Calu3 (cell line): ENCODE data around the gene BLTP2. TPM values are rescaled to one million over a fixed set of nuclear protein-coding genes. Genes with fewer than 3 reads are reported as not detected.
A peak's percentile ranks its signal among the peaks of the same experiment; 100 is the strongest.

Experiments
- Bru-seq: library from RNA; stranded (reverse); fragments of 400-500 nt; gene quantifications from one replicate; lab custom pipeline; 2021; lab: Mats Ljungman, UMichigan
- BruChase-seq, 2 experiments: library from RNA; stranded (reverse); fragments of 400-500 nt; gene quantifications; one replicate each; lab custom pipeline; 2021; lab: Mats Ljungman, UMichigan
- BruUV-seq: library from RNA; stranded (reverse); fragments of 400-500 nt; replicated peaks from 2 replicates; lab custom pipeline; 2021; lab: Mats Ljungman, UMichigan
- CTCF ChIA-PET: fragments of 300-600 bp; sonication (Branson Sonifier 250); formaldehyde crosslinking; loops from one replicate; lab custom pipeline; 2022; ENCODE audit warnings: antibody characterized with exemption; lab: Charles Lee
- DNase-seq: peaks from one replicate; pipeline ENCODE4 v3.0.0; 2022
- H3K27ac Mint-ChIP-seq: one replicate; pipeline ENCODE4 v1.8.0; 2022; ENCODE audit warnings: mixed read lengths; ENCODE audit not compliant: unreplicated experiment
- H3K27me3 Mint-ChIP-seq: one replicate; pipeline ENCODE4 v1.8.0; 2022; ENCODE audit warnings: mixed read lengths; ENCODE audit not compliant: unreplicated experiment
- H3K36me3 Mint-ChIP-seq: one replicate; pipeline ENCODE4 v1.8.0; 2022; ENCODE audit warnings: mild to moderate bottlenecking, moderate library complexity, mixed read lengths; ENCODE audit not compliant: insufficient read depth, unreplicated experiment
- H3K4me1 Mint-ChIP-seq: one replicate; pipeline ENCODE4 v1.8.0; 2022; ENCODE audit warnings: mild to moderate bottlenecking, low read depth, mixed read lengths; ENCODE audit not compliant: unreplicated experiment
- H3K4me3 Mint-ChIP-seq: one replicate; pipeline ENCODE4 v1.8.0; 2022; ENCODE audit warnings: mild to moderate bottlenecking, low read depth, moderate library complexity, mixed read lengths; ENCODE audit not compliant: unreplicated experiment
- H3K9me3 Mint-ChIP-seq: one replicate; pipeline ENCODE4 v1.8.0; 2022; ENCODE audit warnings: low read depth, mixed read lengths; ENCODE audit not compliant: unreplicated experiment
- intact Hi-C: fragments of 100-400 bp; cut with micrococcal nuclease; formaldehyde crosslinking; loops from one replicate; pipeline ENCODE4 v1.10.0; 2022; ENCODE audit not compliant: unreplicated experiment
- long read RNA-seq: library from polyadenylated mRNA; stranded (forward); transcript quantifications from one replicate; pipeline ENCODE4 v2.0.0, GENCODE V29; 2022
- total RNA-seq: library from RNA; stranded (reverse); gene quantifications from 2 replicates; pipeline ENCODE4 v1.2.3, GENCODE V29; 2022
- TF ChIP-seq, protein P1 (sequence below): fragments of 200-600 bp; IDR thresholded peaks from one replicate; pipeline ENCODE4 v1.8.0; 2022; ENCODE audit warnings: antibody characterized with exemption; ENCODE audit not compliant: unreplicated experiment

The BLTP2 gene
- total RNA-seq (158 and 160 TPM in 2 replicates), Bru-seq, nascent RNA (percentile 82 among the genes with signal in this experiment), BruChase-seq, experiment 1, labeled RNA remaining after a 6-hour chase (percentile 95 among the genes with signal in this experiment), BruChase-seq, experiment 2, labeled RNA remaining after a 2-hour chase (percentile 93 among the genes with signal in this experiment)
- long read RNA-seq, full-length matches to known transcripts = 6 of 15 reads
- long read RNA-seq, partial matches to known transcripts = 1 of 15 reads
- long read RNA-seq, other reads (novel, unspliced or antisense) = 8 of 15 reads

DNA sequence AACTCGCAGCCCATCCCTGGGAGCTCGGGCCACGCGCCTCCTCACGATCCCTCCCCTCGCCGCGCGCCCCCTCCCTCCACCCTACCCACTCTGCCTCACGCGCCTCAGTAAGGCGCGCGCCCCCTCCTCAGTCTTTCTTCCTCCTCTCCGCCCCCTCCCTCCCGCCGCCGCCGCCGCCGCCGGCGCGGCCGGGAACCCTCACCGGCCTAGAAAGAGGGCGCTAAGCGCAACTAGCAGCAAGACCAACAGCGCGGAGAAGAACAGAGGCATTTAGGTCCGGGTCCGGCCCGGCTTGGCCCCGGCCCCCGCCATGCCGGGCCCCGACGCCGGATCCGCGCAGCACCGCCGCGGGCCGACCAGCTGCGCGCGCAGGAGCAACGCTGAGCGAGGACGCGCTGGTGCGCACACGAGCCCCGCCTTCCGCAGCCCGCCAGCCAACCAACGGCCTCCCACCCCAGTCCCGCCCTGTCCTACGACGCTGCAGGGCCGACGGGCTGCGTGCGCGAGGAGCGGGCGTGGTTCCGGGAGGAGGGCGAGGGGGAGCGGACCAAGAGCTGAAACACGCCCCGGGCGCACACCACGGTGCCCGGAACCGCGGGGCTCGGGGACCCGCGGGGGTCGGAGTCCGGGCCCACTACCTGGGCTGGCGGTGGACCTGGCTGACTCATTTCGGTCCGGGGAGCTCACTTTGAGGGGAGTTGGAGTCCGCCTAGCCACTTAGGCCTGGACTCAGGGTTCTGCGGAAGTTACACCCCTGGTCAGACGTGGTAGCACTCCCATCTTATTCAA is at the start of gene BLTP2:
Gene BLTP2, minus strand, starts transcription at position 372 of the 789 bp plus-strand sequence. Its CDS starts 102 bp downstream, at position 270.
- peak; percentile 95 for DNase-seq
- CTCF ChIA-PET = interaction anchor here (0.5 to 2.0 kb wide), 9 partner anchors 10 to 653 kb away, joined by 3 to 6 read pairs (median 4); partner anchors contain the start of genes RPL23A, SDF2 and SUPT6H
- Mint-ChIP-seq H3K4me3 (peak within 1 kb of the TSS; percentile 97), H3K36me3 (peaks cover 72% of the 10 kb centered on the region), H3K9me3 (no peaks in the 10 kb centered on the region), H3K4me1 (peaks cover 38% of the 10 kb centered on the region), H3K27ac (peak within 1 kb of the TSS; percentile 93), H3K27me3 (no peaks in the 10 kb centered on the region)
- TF ChIP-seq, protein P1, sequence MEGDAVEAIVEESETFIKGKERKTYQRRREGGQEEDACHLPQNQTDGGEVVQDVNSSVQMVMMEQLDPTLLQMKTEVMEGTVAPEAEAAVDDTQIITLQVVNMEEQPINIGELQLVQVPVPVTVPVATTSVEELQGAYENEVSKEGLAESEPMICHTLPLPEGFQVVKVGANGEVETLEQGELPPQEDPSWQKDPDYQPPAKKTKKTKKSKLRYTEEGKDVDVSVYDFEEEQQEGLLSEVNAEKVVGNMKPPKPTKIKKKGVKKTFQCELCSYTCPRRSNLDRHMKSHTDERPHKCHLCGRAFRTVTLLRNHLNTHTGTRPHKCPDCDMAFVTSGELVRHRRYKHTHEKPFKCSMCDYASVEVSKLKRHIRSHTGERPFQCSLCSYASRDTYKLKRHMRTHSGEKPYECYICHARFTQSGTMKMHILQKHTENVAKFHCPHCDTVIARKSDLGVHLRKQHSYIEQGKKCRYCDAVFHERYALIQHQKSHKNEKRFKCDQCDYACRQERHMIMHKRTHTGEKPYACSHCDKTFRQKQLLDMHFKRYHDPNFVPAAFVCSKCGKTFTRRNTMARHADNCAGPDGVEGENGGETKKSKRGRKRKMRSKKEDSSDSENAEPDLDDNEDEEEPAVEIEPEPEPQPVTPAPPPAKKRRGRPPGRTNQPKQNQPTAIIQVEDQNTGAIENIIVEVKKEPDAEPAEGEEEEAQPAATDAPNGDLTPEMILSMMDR = no peak
- no TSS peak for BruUV-seq
- intact Hi-C loops = loop anchor here (10.0 kb wide), 1 partner anchor 50 kb away; no protein-coding TSS in a partner anchor

DNA sequence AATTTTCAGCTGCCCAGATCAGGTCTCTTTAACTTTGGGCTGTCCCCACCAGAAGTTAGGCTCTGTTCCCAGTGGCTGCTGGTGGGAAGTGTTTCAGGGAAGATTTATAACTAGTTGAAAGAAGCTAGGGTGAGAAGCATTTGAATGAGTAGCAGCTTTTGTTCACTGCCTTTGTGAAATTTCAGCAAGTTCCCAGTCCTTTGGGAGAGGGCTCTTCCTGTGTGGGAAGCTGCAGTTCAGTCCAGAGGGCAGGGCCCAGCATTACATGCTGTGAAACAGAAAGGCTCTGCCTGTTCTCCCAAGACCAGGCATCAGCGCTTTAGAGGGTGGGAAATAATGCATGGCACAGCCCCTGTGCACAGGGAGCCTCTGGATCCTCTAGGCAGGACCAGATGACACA is 48.9 kb upstream of the BLTP2 start:
- Mint-ChIP-seq H3K4me3 (no peak overlapping the region), H3K27ac (no peak overlapping the region), H3K4me1 (peaks cover 15% of the 10 kb centered on the region), H3K27me3 (no peaks in the 10 kb centered on the region), H3K36me3 (peaks cover 96% of the 10 kb centered on the region), H3K9me3 (no peaks in the 10 kb centered on the region)
- intact Hi-C loops = loop anchor here (10.0 kb wide), 1 partner anchor 49 kb away; the partner anchor contains the start of gene BLTP2
- CTCF ChIA-PET = no interaction called here
- no TSS peak for BruUV-seq
- TF ChIP-seq, protein P1 = no peak
- DNase-seq = no peak

DNA sequence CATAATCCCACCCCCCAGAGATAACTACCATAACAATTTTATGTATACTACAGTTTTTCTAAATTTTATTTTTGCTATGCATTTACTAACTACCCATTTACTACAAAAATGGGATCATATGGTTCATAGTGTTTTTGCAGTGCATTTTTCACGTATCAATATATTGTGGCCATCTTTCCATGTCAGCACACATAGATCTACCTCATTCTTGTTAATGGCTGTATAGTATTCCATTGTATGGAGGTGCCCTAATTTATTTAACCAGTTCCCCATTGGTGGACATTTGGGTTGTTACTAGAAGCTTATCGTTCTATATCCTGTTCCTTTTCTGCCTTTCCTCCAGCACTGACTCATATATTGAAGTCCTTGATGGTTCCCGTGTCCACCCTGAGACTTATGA is 44.1 kb upstream of the BLTP2 start:
- no peaks in the 10 kb centered on the region for H3K9me3 Mint-ChIP-seq
- no peaks in the 10 kb centered on the region for H3K4me1 Mint-ChIP-seq
- intact Hi-C loops = no loop called here
- H3K4me3 Mint-ChIP-seq = no peak overlapping the region
- TF ChIP-seq, protein P1 = no peak
- H3K27ac Mint-ChIP-seq = no peak overlapping the region
- H3K27me3 Mint-ChIP-seq = no peaks in the 10 kb centered on the region
- no peak for DNase-seq
- CTCF ChIA-PET = no interaction called here
- peaks cover 92% of the 10 kb centered on the region for H3K36me3 Mint-ChIP-seq
- no TSS peak for BruUV-seq

DNA sequence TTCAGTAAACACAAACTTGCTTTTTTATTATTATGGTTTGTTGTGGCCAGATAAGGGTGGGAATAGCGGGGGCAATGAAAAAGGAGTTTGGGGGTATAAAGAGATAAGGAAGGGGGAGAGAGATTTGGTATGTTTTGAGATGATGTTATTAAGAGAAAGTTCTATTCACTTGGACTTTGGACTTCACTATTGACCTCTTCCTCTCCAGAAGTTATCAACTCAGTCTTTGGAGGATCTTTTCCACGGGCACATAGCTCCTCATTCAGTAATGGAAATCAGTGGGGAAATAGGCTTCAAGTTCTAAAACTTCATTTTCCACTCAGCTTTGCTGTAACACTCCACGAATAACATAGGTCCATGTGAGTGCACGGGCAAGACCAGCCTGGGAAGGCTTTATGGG is 43.5 kb upstream of the BLTP2 start:
- TF ChIP-seq, protein P1 = no peak
- Mint-ChIP-seq H3K4me1 (no peaks in the 10 kb centered on the region), H3K4me3 (no peak overlapping the region), H3K36me3 (peaks cover 92% of the 10 kb centered on the region), H3K27me3 (no peaks in the 10 kb centered on the region), H3K9me3 (no peaks in the 10 kb centered on the region), H3K27ac (no peak overlapping the region)
- CTCF ChIA-PET = no interaction called here
- BruUV-seq = no TSS peak
- DNase-seq = no peak
- intact Hi-C loops = no loop called here
